OCI-LY7 (cell line): ENCODE results near the gene KDM2A. TPM values are rescaled to one million over a fixed set of nuclear protein-coding genes. Genes with fewer than 3 reads are reported as not detected.

ENCODE experiments used
- BruUV-seq: library from RNA; stranded (reverse); fragments of 400-500 nt; replicated peaks from 2 replicates; lab custom pipeline; 2021; lab: Mats Ljungman, UMichigan
- CTCF ChIA-PET: fragments of 300-600 bp; sonication (Branson Sonifier 250); formaldehyde crosslinking; loops from one replicate; lab custom pipeline; 2022; ENCODE audit warnings: antibody characterized with exemption; ENCODE audit not compliant: unreplicated experiment; lab: Charles Lee
- POLR2A ChIA-PET: fragments of 300-600 bp; sonication (Branson Sonifier 250); formaldehyde crosslinking; loops from one replicate; lab custom pipeline; 2022; ENCODE audit warnings: antibody characterized with exemption; lab: Charles Lee
- DNase-seq: peaks from one replicate; pipeline ENCODE4 v3.0.0-alpha.2; 2015; ENCODE audit warnings: low spot score
- H2AFZ ChIP-seq: fragments of 200-600 bp; sonication (generic), shearing (Covaris generic); 2 replicates; pipeline ENCODE4 v1.6.1; 2014; ENCODE audit warnings: mild to moderate bottlenecking, antibody characterized with exemption, low read length, moderate library complexity
- H3K27ac ChIP-seq: fragments of 200-600 bp; sonication (generic); 2 replicates; pipeline ENCODE4 v1.5.1; 2014; ENCODE audit warnings: mixed run types, low read depth, mild to moderate bottlenecking, moderate library complexity, low read length, inconsistent platforms; ENCODE audit not compliant: poor library complexity, severe bottlenecking
- H3K36me3 ChIP-seq: fragments of 200-600 bp; sonication (generic); 2 replicates; pipeline ENCODE4 v1.6.1; 2014; ENCODE audit warnings: mild to moderate bottlenecking, antibody characterized with exemption, low read length, moderate library complexity, mixed read lengths; ENCODE audit not compliant: insufficient read depth
- H3K4me1 ChIP-seq: fragments of 200-600 bp; sonication (generic); 2 replicates; pipeline ENCODE4 v1.5.1; 2014; ENCODE audit warnings: mild to moderate bottlenecking, low read length; ENCODE audit not compliant: insufficient read depth, poor library complexity, severe bottlenecking
- H3K4me2 ChIP-seq: fragments of 200-600 bp; sonication (generic); 2 replicates; pipeline ENCODE4 v1.6.1; 2014; ENCODE audit warnings: mild to moderate bottlenecking, low read length
- H3K4me3 ChIP-seq: fragments of 200-600 bp; sonication (generic); 2 replicates; pipeline ENCODE4 v1.5.1; 2014; ENCODE audit warnings: mild to moderate bottlenecking, low read depth, low read length; ENCODE audit not compliant: poor library complexity, severe bottlenecking
- H3K79me2 ChIP-seq: fragments of 200-600 bp; sonication (generic); 2 replicates; pipeline ENCODE4 v1.6.1; 2016; ENCODE audit warnings: low read depth, mild to moderate bottlenecking, low read length, moderate library complexity, mixed read lengths; ENCODE audit not compliant: insufficient read depth
- H3K9me2 ChIP-seq: fragments of 200-600 bp; sonication (generic); 2 replicates; pipeline ENCODE4 v1.6.1; 2016; ENCODE audit warnings: mild to moderate bottlenecking, low read length, mixed read lengths; ENCODE audit not compliant: insufficient read depth
- H3K9me3 ChIP-seq: fragments of 200-600 bp; sonication (generic); 2 replicates; pipeline ENCODE4 v1.6.1; 2014; ENCODE audit warnings: mild to moderate bottlenecking, mixed run types, low read length, mixed read lengths
- H4K20me1 ChIP-seq: fragments of 200-600 bp; sonication (generic); 2 replicates; pipeline ENCODE4 v1.6.1; 2014; ENCODE audit warnings: mild to moderate bottlenecking, antibody characterized with exemption, low read length, moderate library complexity, mixed read lengths; ENCODE audit not compliant: insufficient read depth
- EZH2phosphoT487 ChIP-seq: fragments of 200-600 bp; sonication (generic); IDR thresholded peaks from 2 replicates; pipeline ENCODE4 v1.6.1; 2018; ENCODE audit warnings: low read depth, borderline replicate concordance, mild to moderate bottlenecking, mixed run types, antibody characterized with exemption, low read length, moderate library complexity, mixed read lengths
- intact Hi-C: fragments of 100-400 bp; cut with micrococcal nuclease; formaldehyde crosslinking; loops from one replicate; pipeline ENCODE4 v1.10.0; 2022; ENCODE audit not compliant: unreplicated experiment
- total RNA-seq, 2 experiments: library from RNA; depleted of rRNA in 1 of 2; stranded (reverse); fragments of >200 nt in 1 of 2; shearing (Covaris generic) in 1 of 2; gene quantifications; 2 replicates each; pipeline ENCODE4 v1.2.3, GENCODE V29; 2014 to 2022
- TF ChIP-seq, protein P1 (sequence below): fragments of 200-600 bp; sonication (generic); conservative IDR thresholded peaks from 2 replicates; pipeline ENCODE4 v1.5.1; 2014; ENCODE audit warnings: mild to moderate bottlenecking, antibody characterized with exemption, low read length, moderate library complexity, mixed read lengths

KDM2A gene
- total RNA-seq, 2 experiments from 2014 or later: 31.7 to 66.2 TPM

DNA sequence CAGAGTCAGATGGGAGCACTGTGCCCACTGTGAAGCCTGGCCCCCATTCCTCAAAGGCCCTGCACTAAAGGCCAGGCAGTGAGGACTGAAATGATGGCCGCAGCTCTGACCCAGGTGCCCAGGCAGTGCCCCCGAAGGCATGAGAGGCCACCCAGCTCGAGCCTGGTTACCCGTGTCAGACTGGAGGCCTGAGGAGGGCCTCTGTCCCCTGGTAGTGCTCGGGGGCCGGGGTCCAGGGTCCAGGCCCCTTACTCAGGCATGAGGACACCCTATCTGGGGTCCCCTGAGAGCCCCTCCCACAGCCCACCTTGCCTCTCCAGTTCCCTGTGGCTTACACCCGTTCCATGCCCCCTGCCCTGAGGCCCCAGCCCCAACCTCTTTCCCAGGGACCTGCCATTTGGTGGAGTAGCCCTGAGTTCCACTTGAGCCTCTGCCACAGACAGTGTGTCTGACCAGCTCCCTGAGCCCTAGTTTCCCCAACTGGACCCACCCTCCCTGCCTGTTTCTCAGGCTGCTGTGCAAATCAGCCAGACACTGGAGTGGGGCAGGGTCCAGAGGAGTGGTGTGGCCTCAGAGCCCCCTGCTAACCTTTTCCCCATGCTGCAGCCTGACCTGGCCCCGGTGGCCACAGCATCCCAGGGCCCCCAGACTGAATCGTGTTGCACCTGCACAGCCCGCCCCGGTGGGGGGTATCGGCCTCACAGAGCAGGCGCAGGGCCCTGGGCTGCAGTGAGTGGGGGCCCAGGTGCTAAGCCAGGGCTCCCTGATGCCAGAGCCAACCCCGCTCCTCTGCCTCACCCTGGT, 159.3 kb downstream of the KDM2A start:
- Histone ChIP-seq H3K9me3 (no peaks in the 10 kb centered on the region), H3K9me2 (no peaks in the 10 kb centered on the region), H3K27ac (peak overlapping the region; percentile 98), H4K20me1 (no peaks in the 10 kb centered on the region), H2AFZ (no peak overlapping the region), H3K4me3 (peak overlapping the region; percentile 61), H3K4me2 (peak overlapping the region; percentile 90), H3K36me3 (peaks cover 95% of the 10 kb centered on the region), H3K4me1 (peaks cover 60% of the 10 kb centered on the region), H3K79me2 (peaks cover 63% of the 10 kb centered on the region)
- BruUV-seq: no TSS peak
- DNase-seq: no peak
- ChIA-PET POLR2A (interaction anchor here (1.3 to 1.7 kb wide), 5 partner anchors 10 to 75 kb away, joined by 3 to 10 read pairs (median 4); partner anchors contain the start of genes ANKRD13D and POLD4), CTCF (interaction anchor here (1.2 to 2.0 kb wide), 2 partner anchors 10 kb away, joined by 3 to 6 read pairs; no protein-coding TSS in a partner anchor)
- TF ChIP-seq EZH2phosphoT487: no peak
- TF ChIP-seq, protein P1, sequence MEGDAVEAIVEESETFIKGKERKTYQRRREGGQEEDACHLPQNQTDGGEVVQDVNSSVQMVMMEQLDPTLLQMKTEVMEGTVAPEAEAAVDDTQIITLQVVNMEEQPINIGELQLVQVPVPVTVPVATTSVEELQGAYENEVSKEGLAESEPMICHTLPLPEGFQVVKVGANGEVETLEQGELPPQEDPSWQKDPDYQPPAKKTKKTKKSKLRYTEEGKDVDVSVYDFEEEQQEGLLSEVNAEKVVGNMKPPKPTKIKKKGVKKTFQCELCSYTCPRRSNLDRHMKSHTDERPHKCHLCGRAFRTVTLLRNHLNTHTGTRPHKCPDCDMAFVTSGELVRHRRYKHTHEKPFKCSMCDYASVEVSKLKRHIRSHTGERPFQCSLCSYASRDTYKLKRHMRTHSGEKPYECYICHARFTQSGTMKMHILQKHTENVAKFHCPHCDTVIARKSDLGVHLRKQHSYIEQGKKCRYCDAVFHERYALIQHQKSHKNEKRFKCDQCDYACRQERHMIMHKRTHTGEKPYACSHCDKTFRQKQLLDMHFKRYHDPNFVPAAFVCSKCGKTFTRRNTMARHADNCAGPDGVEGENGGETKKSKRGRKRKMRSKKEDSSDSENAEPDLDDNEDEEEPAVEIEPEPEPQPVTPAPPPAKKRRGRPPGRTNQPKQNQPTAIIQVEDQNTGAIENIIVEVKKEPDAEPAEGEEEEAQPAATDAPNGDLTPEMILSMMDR: no peak
- intact Hi-C loops: no loop called here

GRCh38 chr11:67278939-67279588, 160.0 kb downstream of the KDM2A start:
- Histone ChIP-seq H4K20me1 (no peaks in the 10 kb centered on the region), H3K9me2 (no peaks in the 10 kb centered on the region), H3K4me2 (peak overlapping the region; percentile 90), H3K4me3 (no peak overlapping the region), H3K79me2 (peaks cover 56% of the 10 kb centered on the region), H3K9me3 (no peaks in the 10 kb centered on the region), H2AFZ (no peak overlapping the region), H3K36me3 (peaks cover 96% of the 10 kb centered on the region), H3K27ac (peak overlapping the region; percentile 98), H3K4me1 (peaks cover 52% of the 10 kb centered on the region)
- intact Hi-C loops: no loop called here
- ChIA-PET CTCF (no interaction called here), POLR2A (interaction anchor here (1.3 kb wide), 1 partner anchor 9 kb away, joined by 3 read pairs; no protein-coding TSS in a partner anchor)
- DNase-seq: no peak
- no TSS peak for BruUV-seq
- TF ChIP-seq, protein P1: no peak
- no peak for TF ChIP-seq EZH2phosphoT487
